HL-60 (cell line): ENCODE measurements around the gene THRB.

Source experiments
- GABPA ChIP-seq: IDR thresholded peaks from 2 replicates; pipeline ENCODE4 v1.6.1; 2012; ENCODE audit warnings: low read depth
- POLR2AphosphoS5 ChIP-seq: IDR thresholded peaks from 2 replicates; pipeline ENCODE4 v1.6.1; 2012; ENCODE audit warnings: low read depth
- TF ChIP-seq, protein P1 (sequence below): IDR thresholded peaks from one replicate; pipeline ENCODE4 v1.5.1; 2011; ENCODE audit warnings: low read length, control low read depth, inconsistent platforms; ENCODE audit not compliant: insufficient read depth
- TF ChIP-seq, protein P2 (sequence below): IDR thresholded peaks from 2 replicates; pipeline ENCODE4 v1.6.1; 2012; ENCODE audit warnings: low read depth; ENCODE audit not compliant: insufficient replicate concordance

DNA sequence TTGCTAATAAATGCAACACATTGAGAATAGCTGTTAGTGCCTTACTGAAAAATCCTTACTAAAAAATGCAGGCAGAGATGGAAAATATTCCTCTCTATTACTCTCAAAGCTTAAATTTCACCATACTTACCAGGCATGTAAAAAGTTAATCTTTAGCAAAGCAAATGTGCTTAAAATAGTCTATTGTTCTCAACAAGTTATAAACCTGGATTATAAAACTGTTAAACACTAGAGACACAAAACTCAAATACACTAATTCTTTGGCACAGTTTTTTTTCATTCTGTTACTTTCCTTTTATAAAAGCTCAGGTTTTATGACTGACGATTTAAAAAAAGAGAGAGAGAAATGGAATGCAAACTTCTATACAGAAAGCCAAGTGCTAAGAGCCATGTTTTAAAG lies 119.8 kb downstream of the THRB start:
- TF ChIP-seq, protein P1, sequence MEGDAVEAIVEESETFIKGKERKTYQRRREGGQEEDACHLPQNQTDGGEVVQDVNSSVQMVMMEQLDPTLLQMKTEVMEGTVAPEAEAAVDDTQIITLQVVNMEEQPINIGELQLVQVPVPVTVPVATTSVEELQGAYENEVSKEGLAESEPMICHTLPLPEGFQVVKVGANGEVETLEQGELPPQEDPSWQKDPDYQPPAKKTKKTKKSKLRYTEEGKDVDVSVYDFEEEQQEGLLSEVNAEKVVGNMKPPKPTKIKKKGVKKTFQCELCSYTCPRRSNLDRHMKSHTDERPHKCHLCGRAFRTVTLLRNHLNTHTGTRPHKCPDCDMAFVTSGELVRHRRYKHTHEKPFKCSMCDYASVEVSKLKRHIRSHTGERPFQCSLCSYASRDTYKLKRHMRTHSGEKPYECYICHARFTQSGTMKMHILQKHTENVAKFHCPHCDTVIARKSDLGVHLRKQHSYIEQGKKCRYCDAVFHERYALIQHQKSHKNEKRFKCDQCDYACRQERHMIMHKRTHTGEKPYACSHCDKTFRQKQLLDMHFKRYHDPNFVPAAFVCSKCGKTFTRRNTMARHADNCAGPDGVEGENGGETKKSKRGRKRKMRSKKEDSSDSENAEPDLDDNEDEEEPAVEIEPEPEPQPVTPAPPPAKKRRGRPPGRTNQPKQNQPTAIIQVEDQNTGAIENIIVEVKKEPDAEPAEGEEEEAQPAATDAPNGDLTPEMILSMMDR, result no peak
- TF ChIP-seq POLR2AphosphoS5 (no peak), GABPA (no peak)
- TF ChIP-seq, protein P2, sequence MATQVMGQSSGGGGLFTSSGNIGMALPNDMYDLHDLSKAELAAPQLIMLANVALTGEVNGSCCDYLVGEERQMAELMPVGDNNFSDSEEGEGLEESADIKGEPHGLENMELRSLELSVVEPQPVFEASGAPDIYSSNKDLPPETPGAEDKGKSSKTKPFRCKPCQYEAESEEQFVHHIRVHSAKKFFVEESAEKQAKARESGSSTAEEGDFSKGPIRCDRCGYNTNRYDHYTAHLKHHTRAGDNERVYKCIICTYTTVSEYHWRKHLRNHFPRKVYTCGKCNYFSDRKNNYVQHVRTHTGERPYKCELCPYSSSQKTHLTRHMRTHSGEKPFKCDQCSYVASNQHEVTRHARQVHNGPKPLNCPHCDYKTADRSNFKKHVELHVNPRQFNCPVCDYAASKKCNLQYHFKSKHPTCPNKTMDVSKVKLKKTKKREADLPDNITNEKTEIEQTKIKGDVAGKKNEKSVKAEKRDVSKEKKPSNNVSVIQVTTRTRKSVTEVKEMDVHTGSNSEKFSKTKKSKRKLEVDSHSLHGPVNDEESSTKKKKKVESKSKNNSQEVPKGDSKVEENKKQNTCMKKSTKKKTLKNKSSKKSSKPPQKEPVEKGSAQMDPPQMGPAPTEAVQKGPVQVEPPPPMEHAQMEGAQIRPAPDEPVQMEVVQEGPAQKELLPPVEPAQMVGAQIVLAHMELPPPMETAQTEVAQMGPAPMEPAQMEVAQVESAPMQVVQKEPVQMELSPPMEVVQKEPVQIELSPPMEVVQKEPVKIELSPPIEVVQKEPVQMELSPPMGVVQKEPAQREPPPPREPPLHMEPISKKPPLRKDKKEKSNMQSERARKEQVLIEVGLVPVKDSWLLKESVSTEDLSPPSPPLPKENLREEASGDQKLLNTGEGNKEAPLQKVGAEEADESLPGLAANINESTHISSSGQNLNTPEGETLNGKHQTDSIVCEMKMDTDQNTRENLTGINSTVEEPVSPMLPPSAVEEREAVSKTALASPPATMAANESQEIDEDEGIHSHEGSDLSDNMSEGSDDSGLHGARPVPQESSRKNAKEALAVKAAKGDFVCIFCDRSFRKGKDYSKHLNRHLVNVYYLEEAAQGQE, result no peak
